HTERT RPE-1 (cell line): ENCODE measurements around the gene DUSP15.
"Not testable (repeated sequence)": the region's sequence is repeated elsewhere in the genome, so short reads cannot be mapped to it uniquely, and the experiment has no call there.

ENCODE experiments used
- in situ Hi-C: fragments of 300-500 bp; cut with MboI; formaldehyde crosslinking; loops from 4 replicates; pipeline ENCODE4 v1.14.3; 2020; ENCODE audit warnings: low sequenced_read_pairs

The DUSP15 gene

DNA sequence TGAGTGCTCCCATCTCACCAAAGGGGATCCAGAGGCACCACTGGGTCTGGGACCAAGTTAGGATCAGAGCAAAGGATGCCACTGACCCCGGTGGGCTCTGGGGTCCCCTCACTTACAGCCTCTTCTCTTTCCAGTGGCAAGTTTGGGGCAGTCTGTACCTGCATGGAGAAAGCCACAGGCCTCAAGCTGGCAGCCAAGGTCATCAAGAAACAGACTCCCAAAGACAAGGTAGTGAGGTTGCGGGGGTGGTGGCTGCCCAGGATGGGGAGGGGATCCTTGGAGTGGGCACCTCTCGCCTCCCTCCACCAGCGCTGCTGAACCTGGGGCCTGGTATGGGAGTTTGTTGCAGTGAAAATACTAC lies 46.2 kb downstream of the DUSP15 start:
- in situ Hi-C loops: no loop called here

DNA sequence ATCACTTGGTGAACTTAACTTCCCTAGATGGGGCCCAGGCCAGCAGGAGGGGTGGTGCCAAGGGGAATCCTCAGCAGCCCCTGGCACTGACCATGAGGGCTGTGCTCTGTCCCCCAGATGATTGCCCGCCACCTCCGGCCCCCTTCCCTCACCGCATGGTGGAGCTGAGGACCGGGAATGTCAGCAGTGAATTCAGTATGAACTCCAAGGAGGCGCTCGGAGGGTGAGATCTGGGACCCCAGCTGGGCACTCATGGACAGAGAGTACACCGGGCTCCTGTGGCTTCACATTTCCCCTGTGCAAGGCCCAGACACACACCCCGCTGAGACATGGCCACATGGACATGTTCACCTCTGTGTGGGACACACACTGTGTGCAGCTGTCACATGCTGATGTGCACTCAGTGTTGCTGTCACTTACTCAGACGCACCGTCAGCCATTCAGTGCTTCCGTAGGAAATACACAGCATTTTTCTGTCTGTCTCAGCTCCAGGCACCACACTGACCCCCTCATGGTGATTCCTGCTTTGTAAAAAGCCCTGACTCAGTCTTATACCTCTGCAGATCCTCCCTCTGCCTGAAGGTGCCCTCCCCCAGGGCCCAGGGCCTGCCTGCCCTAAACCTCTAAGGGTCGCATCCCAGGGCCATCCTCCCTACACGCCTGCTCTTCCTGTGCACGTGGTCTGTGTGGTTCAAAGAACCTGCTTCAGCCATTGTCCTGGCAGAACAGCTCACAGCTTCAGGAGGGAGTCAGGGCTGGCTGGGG lies 46.8 kb downstream of the DUSP15 start:
- in situ Hi-C loops: no loop called here

DNA sequence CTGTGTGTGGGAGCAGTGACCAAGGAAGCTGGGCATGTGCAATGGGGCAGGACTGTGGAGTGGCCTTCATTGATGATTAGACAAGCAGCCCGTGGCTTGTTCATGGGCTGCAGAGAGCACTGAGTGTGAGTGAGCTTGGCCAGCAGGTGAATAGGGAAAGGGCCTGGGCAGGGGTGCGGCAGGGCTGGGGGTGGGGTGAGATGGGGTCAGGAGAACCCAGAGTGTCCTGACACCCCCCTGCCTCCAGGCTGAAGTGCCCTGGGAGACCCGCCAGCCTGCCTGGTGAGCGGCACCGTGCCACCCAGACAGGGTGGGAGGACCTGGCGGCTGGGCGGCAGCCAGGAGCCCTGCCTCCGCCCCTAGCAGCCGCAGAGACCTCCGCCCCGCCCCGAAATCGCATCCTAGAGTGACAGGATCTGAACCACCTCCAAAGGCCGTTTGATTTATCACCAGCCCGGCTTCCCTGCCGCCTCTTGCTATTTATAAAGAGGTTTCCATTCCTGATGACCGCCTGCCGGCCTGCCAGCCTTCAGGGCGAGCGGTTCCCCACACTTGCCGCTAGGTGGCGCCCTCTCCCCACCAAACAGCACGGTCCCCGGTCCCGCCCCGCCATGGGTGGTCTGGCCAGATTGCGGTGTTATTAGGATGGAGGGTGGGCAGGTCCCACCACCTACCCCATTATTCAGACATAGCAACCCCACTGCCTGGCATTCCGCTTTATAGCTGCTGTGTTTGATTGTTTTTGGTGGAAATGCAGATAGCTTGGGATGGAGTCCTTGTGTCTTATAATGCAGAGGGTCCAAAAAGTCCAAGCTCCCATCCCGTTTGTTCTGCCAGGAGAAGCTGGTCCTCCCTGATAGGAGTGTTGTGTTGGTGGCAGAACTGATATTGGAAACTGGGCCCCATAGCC lies 47.7 kb downstream of the DUSP15 start:
- in situ Hi-C loops: no loop called here

DNA sequence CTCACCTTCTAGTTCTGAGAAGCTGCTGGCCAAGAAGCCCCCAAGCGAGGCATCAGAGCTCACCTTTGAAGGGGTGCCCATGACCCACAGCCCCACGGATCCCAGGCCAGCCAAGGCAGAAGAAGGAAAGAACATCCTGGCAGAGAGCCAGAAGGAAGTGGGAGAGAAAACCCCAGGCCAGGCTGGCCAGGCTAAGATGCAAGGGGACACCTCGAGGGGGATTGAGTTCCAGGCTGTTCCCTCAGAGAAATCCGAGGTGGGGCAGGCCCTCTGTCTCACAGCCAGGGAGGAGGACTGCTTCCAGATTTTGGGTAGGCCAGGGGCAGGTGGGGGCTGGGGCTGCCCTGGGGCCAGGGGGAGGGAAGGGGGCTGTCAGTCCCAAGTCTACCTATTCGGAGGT lies 48.9 kb downstream of the DUSP15 start:
- in situ Hi-C loops: no loop called here

DNA sequence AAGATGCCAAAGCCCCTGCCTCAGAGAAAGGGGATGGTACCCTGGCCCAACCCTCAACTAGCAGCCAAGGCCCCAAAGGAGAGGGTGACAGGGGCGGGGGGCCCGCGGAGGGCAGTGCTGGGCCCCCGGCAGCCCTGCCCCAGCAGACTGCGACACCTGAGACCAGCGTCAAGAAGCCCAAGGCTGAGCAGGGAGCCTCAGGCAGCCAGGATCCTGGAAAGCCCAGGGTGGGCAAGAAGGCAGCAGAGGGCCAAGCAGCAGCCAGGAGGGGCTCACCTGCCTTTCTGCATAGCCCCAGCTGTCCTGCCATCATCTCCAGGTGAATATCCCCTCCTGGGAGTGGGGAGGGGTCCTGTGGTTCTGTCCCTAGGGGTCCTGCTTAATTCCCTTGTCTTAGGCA lies 50.1 kb downstream of the DUSP15 start:
- in situ Hi-C loops: no loop called here

DNA sequence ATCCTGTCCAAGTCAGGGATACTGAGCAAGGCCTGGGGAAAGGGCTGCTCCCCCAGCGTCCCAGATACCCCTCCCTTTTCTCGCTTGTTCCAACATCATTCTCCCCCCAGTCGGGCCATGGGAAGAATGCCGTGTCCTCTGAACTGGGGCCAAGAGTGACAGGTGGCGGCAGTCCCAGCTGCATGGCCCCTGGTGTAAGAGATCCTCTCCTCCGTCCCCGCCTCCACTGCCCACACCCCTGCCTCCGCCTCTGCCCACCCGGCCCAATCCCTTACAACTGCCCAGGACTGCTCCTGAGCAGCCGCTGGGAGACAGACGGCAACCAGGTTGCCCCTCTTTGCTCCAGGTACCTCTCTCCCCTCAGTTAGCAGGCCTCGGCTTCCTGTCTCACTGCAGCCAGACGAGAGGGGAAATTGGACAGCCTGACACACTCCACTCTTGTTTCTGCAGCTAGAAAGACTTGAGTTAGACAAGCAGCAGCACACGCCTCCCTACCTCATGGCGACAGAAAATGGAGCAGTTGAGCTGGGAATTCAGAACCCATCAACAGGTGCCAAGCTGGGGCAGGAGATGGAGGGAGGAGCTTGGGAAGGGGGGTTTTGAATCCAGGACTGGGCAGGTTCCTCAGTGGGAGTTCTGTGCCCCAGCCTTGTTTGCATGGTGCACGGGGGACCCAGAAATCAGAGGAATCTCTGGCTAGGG lies 51.1 kb downstream of the DUSP15 start, which contains the start of gene MYLK2:
Gene MYLK2 (plus strand): TSS at position 274 of the 702 bp plus-strand sequence. CDS start 225 bp downstream, at position 499.
- in situ Hi-C loops: no loop called here

DNA sequence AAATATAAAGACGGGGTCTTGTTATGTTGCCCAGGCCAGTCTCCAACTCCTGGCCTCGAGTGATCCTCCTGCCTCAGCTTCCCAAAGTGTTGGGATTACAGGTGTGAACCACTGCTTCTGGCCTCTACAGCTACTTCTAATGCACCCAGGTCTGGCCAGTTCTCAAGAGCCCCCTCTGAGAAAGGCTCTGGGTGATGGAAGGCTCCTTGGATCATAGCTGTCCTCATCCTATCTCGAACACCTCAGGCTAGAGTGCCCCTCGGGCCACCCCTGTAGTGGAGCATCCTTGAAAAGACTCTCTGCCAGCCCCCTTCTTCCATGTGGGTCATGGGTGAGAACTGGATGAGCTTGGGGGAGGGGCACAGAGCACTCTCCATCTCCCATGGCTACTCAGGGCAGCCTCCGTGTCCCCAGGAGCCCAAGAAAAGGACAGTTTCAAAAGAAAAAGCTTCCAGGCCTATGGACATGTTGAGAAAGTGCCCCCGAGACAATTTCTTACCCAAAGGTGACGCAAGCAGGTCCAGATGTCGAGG lies 51.9 kb downstream of the DUSP15 start:
- in situ Hi-C loops: no loop called here

DNA sequence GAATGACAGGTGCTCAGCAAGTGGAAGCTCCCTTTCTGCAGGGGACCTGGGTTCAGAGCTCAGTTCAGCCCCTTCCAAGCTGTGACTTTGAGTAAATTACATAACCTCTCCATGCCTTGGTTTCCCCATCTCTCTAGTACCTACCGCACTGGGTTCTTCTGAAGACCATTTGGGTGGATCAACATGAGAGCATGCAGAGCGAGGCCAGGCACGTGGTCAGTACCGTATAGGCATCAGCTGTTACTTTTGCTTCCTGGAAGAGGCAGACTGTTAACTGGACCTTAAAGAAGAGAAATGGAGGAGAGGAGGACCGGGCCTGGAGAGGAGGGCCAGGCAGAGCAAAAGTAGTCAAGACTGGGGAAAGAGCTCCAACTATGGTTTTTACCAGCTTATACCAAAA lies 52.9 kb downstream of the DUSP15 start:
- in situ Hi-C loops: no loop called here

DNA sequence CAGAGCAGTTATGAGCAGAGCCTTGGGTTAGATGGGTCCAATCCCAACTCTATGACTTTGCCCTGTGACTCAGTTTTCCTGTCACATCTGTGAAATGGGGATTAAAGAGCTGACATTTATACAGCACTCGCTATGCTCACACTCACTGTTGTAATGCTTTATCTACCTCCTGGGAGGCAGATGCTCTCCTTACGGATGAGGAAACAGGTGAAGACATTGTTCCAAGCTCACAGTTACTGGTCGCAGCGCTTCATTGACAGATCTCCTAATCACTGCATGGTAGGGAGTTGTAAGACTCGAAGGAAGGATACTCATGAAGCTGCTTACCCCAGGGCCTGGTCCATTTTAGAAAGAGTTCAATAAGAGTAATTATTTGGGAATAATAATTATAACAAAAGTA lies 54.1 kb downstream of the DUSP15 start:
- in situ Hi-C loops: no loop called here

DNA sequence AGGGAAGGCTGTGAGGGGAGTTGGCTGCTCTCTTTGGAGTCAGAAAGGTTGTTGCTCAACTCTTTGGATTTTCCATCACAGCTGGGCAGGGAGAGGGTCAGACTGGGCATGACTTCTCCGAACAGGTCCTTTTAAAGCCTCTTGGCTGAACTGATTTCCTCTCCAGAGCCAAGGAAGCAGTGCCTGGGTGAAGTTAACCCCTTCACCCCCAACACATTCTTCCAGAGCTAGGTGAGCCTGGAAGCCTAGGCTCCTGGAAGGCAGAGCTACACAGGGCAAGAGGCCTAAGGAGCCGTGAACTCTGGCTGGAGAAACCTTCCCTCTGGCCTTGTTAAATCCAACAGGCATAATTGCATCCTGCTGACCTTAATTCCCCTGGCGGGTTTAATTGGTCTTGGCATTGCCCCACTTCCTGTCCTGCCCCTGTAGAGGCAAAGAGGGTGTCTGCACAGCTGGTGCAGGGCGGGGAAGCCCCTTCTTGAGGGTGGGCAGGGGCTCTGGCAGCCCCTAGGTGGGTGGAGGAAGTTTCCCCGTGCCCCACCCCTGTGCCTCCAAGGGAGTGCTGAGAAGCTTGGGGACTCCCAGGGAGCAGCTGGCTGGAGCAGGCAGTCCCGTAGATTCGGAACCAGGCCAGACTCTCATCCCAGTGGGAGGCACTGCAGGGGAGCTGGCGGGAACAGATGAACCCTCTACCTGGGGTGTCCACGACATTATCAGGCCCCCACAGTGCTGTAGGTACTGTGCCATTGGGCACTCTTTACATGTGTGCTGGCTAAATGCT lies 54.7 kb downstream of the DUSP15 start:
- in situ Hi-C loops: no loop called here

DNA sequence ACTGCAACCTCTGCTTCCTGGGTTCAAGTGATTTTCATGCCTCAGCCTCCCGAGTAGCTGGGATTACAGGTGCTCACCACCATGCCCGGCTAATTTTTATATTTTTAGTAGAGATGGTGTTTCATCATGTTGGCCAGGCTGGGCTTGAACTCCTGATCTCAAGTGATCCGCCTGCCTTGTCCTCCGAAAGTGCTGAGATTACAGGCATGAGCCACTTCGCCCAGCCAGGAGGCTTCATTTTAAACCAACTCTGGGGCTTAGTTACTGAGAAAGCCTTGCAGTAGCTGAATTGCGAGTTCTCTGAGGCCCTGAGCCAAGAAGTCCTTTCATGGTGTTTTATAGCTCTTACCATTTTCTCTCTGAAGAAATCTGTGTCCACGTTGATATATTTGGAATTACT lies 56.2 kb downstream of the DUSP15 start:
- in situ Hi-C loops: not testable (repeated sequence)

DNA sequence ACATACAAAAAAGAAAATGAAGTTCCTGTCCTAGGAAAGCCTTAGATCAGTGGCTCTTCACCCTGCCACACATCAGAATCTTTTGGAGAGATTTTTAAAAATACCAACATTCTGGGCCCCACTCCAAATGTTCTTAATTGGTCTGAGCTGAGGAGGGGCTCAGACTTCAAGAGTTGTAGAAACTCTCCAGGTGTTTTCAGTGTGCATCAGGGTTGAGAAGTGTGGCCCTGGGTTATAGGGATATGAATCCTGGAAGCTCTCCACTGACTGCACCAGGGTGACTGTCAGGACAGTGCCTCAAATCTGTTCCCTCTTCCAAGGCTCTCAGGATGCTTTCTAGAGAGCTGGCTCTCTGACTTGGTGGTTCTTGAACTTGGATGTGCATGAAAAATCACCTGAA lies 56.7 kb downstream of the DUSP15 start:
- in situ Hi-C loops: no loop called here

DNA sequence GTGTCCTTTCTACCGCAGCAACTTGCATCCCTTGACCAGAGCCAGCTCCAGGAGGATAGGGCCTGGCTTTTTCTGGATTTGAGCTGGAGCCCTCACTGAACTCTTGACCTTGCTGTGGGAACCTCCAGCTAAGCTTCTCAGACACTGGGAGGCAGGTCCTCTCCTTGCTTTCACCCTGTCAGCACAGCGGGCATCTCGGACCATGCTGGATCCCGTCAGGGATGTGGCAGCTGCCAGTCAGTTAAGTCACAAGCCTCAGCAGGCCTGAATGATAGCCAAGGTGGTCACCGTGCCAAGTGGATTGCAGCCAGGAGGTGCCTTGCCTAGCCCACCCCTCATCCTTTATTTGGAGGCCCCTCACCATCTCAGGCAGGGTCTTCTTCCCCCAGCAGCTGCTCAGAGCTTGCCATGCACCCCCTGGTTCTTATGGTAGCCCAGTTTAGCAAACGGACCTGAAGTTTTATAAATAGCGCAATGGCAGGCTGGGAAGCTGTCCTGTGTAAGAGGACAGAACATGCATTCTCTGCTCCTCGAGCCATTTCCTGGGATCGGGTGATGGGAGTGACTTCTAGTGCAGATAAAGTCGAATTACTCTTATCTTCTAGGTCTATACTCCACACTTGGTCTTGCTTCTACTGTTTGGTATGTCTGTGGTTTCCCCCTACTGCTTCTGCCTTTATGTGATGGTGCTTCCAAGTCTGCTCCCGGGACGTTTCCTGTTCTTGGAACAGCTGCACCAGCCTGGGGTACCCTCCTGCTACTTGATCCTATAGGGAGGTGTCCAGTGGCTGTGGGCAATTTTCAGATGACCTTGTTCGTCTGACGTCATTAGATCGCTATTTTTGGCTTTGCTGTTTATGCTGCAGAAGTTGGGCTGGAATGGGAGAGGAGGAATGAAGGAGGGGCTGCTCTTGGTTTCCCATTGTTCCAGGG lies 58.3 kb downstream of the DUSP15 start:
- in situ Hi-C loops: no loop called here

DNA sequence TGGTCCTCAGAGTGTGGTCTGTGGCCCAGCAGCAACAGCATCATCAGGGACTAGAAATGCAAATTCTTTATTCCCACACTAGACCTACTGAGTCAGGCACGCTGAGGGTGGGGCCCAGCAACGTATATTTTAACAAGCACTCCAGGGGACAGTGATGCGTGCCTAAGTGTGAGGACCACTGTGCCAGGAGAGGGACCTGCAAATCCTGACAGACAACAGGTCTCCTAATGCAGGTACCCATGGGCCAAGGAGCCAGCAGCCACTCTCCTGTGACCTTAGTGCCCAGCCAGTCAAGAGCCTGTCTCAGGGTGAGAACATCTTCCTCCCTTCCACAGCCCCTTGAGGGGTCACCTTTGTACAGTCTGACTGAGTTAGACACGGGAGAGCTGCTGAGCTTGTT lies 59.1 kb downstream of the DUSP15 start:
- in situ Hi-C loops: no loop called here
